DOHH2 (cell line): ENCODE measurements around the gene VWA3B.

ENCODE experiments used
- H3F3A ChIP-seq: fragments of 200-600 bp; sonication (generic), shearing (Covaris generic); 2 replicates; pipeline ENCODE4 v1.6.0; 2016; ENCODE audit warnings: antibody characterized with exemption, mild to moderate bottlenecking; ENCODE audit not compliant: control insufficient read depth, insufficient read depth
- H3K27ac ChIP-seq: fragments of 200-600 bp; sonication (generic); 2 replicates; pipeline ENCODE4 v1.5.1; 2014; ENCODE audit warnings: low read depth, mild to moderate bottlenecking, low read length, moderate library complexity
- H3K27me3 ChIP-seq: fragments of 200-600 bp; sonication (generic); 2 replicates; pipeline ENCODE4 v1.6.1; 2014; ENCODE audit warnings: mild to moderate bottlenecking, low read length, mixed read lengths; ENCODE audit not compliant: control insufficient read depth
- H3K36me3 ChIP-seq: fragments of 200-600 bp; sonication (generic); 2 replicates; pipeline ENCODE4 v1.6.1; 2014; ENCODE audit warnings: mild to moderate bottlenecking, low read length, moderate library complexity, mixed read lengths; ENCODE audit not compliant: control insufficient read depth
- H3K4me1 ChIP-seq: fragments of 200-600 bp; sonication (generic); 2 replicates; pipeline ENCODE4 v1.6.1; 2014; ENCODE audit warnings: mild to moderate bottlenecking, low read length, mixed read lengths; ENCODE audit not compliant: control insufficient read depth
- H3K4me2 ChIP-seq: fragments of 200-600 bp; sonication (generic); 2 replicates; pipeline ENCODE4 v1.6.0; 2014; ENCODE audit warnings: mild to moderate bottlenecking, low read length, moderate library complexity
- H3K4me3 ChIP-seq: fragments of 200-600 bp; sonication (generic); 2 replicates; pipeline ENCODE4 v1.5.1; 2014; ENCODE audit warnings: mild to moderate bottlenecking, low read length, mixed read lengths
- H3K79me2 ChIP-seq: fragments of 200-600 bp; sonication (generic); 2 replicates; pipeline ENCODE4 v1.6.1; 2014; ENCODE audit warnings: mild to moderate bottlenecking, low read length, mixed read lengths; ENCODE audit not compliant: control insufficient read depth
- H3K9me2 ChIP-seq: fragments of 200-600 bp; sonication (generic); replicated peaks from 2 replicates; pipeline ENCODE4 v1.6.1; 2014; ENCODE audit warnings: mild to moderate bottlenecking, low read length, mixed read lengths; ENCODE audit not compliant: control insufficient read depth
- H3K9me3 ChIP-seq: fragments of 200-600 bp; sonication (generic); 2 replicates; pipeline ENCODE4 v1.6.1; 2014; ENCODE audit warnings: antibody characterized with exemption, low read length, mixed read lengths; ENCODE audit not compliant: control insufficient read depth, insufficient read depth
- H4K20me1 ChIP-seq: fragments of 200-600 bp; sonication (generic); 2 replicates; pipeline ENCODE4 v1.6.0; 2014; ENCODE audit warnings: low read depth, mild to moderate bottlenecking, antibody characterized with exemption, low read length, moderate library complexity; ENCODE audit not compliant: control insufficient read depth, insufficient read depth
- EZH2phosphoT487 ChIP-seq: fragments of 200-600 bp; sonication (generic); IDR thresholded peaks from 2 replicates; pipeline ENCODE4 v1.6.1; 2017; ENCODE audit warnings: borderline replicate concordance, mild to moderate bottlenecking, antibody characterized with exemption, low read length, moderate library complexity, mixed read lengths
- TF ChIP-seq, protein P1 (sequence below): fragments of 200-600 bp; sonication (generic); IDR thresholded peaks from one replicate; pipeline ENCODE4 v1.5.1; 2014; ENCODE audit warnings: antibody characterized with exemption, mild to moderate bottlenecking, low read depth, low read length; ENCODE audit not compliant: poor library complexity, severe bottlenecking

Gene VWA3B

DNA sequence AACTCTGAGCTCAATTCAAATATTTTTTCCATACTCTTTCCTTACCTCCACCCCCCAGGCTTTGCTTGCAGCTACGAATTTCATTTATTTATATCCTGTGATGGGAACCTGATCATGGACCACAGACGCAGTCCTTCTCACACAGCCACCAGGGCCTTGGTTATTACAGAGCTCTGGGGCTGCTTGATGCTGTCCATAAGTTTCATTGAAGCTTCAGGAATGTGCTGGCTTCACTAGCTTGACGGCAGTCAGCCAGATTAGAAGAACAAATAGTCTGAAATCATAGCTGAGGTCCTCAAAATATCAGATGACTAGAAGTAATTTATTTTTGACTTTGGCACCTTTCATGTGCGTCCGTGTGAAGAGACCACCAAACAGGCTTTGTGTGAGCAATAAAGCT lies 104.9 kb downstream of the VWA3B start:
- H3K4me2 ChIP-seq = no peak overlapping the region

DNA sequence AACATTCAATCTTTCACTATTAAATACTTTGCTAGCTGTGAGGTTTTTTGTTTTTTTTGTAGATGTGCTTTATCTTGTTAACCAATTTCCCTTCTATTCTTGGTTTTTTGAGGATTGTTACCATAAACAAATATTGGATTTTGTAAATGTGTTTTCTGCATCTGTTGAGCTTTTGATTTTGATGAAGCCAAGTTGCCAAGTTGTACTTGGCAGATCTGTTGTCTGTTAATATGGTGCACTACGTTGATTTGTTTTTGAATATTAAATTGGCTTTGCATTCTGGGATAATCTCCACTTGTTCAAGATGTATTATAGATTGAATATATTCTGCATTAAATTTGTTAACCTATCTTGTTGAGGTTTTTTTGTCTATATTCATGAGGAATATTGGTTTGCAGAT lies 114.6 kb downstream of the VWA3B start:
- Histone ChIP-seq H3K4me1 (no peaks in the 10 kb centered on the region), H3K27me3 (peaks cover 12% of the 10 kb centered on the region), H3K9me2 (no peaks in the 10 kb centered on the region), H3K36me3 (no peaks in the 10 kb centered on the region), H3K27ac (no peak overlapping the region), H3K4me3 (no peak overlapping the region), H3K4me2 (no peak overlapping the region), H3K9me3 (no peaks in the 10 kb centered on the region), H3F3A (no peaks in the 10 kb centered on the region), H4K20me1 (no peaks in the 10 kb centered on the region), H3K79me2 (no peaks in the 10 kb centered on the region)
- TF ChIP-seq EZH2phosphoT487 = no peak
- TF ChIP-seq, protein P1, sequence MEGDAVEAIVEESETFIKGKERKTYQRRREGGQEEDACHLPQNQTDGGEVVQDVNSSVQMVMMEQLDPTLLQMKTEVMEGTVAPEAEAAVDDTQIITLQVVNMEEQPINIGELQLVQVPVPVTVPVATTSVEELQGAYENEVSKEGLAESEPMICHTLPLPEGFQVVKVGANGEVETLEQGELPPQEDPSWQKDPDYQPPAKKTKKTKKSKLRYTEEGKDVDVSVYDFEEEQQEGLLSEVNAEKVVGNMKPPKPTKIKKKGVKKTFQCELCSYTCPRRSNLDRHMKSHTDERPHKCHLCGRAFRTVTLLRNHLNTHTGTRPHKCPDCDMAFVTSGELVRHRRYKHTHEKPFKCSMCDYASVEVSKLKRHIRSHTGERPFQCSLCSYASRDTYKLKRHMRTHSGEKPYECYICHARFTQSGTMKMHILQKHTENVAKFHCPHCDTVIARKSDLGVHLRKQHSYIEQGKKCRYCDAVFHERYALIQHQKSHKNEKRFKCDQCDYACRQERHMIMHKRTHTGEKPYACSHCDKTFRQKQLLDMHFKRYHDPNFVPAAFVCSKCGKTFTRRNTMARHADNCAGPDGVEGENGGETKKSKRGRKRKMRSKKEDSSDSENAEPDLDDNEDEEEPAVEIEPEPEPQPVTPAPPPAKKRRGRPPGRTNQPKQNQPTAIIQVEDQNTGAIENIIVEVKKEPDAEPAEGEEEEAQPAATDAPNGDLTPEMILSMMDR = no peak

More for the DNA sequence above, 104.9 kb downstream of the VWA3B start:
- no peak overlapping the region for H3K4me3 ChIP-seq
- no peaks in the 10 kb centered on the region for H3F3A ChIP-seq
- H3K9me3 ChIP-seq = no peaks in the 10 kb centered on the region
- peaks cover 18% of the 10 kb centered on the region for H3K27me3 ChIP-seq
- TF ChIP-seq, protein P1 = no peak
- no peak for TF ChIP-seq EZH2phosphoT487
- no peaks in the 10 kb centered on the region for H3K4me1 ChIP-seq
- H3K36me3 ChIP-seq = no peaks in the 10 kb centered on the region
- no peaks in the 10 kb centered on the region for H3K79me2 ChIP-seq
- H3K9me2 ChIP-seq = no peaks in the 10 kb centered on the region
- H3K27ac ChIP-seq = no peak overlapping the region
- H4K20me1 ChIP-seq = no peaks in the 10 kb centered on the region

DNA sequence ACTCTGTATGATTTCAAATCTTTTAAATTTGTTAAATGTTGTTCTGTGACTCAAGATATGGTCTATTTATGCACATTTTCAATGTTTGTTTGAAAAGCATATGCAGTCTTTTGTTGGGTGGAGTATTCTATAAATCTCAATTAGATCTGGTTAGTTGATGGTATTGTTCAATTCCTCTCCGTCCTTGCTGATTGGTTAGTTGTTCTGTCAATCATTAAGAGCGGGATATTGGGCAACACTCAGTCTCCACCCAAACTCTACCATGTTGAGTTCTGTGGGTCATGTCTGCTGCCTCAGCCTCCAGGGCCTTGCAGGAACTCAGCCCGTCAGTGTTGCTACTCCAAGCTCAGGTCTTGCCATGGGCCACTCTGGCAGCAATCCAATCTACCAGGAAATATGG lies 118.9 kb downstream of the VWA3B start:
- Histone ChIP-seq H3K27ac (no peak overlapping the region), H3K4me1 (no peaks in the 10 kb centered on the region), H3K27me3 (peaks cover 12% of the 10 kb centered on the region), H3K36me3 (no peaks in the 10 kb centered on the region), H3K79me2 (no peaks in the 10 kb centered on the region), H3F3A (no peaks in the 10 kb centered on the region), H3K4me3 (no peak overlapping the region), H3K9me2 (no peaks in the 10 kb centered on the region), H4K20me1 (no peaks in the 10 kb centered on the region), H3K4me2 (no peak overlapping the region), H3K9me3 (no peaks in the 10 kb centered on the region)
- TF ChIP-seq EZH2phosphoT487 = no peak
- TF ChIP-seq, protein P1 = no peak
